ENCODE measurements around the gene SYT6.
"Not testable (repeated sequence)": the region's sequence is repeated elsewhere in the genome, so short reads cannot be mapped to it uniquely, and the experiment has no call there.

DNA sequence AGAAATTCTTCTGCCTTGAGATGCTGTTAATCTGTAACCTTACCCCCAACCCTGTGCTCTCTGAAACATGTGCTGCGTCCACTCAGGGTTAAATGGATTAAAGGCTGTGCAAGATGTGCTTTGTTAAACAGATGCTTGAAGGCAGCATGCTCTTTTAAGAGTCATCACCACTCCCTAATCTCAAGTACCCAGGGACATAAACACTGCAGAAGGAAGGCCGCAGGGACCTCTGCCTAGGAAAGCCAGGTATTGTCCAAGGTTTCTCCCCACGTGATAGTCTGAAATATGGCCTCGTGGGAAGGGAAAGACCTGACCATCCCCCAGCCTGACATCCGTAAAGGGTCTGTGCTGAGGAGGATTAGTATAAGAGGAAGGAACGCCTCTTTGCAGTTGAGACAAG is 95.4 kb downstream of the SYT6 start:
- TF ChIP-seq, protein P1, sequence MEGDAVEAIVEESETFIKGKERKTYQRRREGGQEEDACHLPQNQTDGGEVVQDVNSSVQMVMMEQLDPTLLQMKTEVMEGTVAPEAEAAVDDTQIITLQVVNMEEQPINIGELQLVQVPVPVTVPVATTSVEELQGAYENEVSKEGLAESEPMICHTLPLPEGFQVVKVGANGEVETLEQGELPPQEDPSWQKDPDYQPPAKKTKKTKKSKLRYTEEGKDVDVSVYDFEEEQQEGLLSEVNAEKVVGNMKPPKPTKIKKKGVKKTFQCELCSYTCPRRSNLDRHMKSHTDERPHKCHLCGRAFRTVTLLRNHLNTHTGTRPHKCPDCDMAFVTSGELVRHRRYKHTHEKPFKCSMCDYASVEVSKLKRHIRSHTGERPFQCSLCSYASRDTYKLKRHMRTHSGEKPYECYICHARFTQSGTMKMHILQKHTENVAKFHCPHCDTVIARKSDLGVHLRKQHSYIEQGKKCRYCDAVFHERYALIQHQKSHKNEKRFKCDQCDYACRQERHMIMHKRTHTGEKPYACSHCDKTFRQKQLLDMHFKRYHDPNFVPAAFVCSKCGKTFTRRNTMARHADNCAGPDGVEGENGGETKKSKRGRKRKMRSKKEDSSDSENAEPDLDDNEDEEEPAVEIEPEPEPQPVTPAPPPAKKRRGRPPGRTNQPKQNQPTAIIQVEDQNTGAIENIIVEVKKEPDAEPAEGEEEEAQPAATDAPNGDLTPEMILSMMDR (IDR thresholded peaks at IDR 0.05), result not testable (repeated sequence)
- not testable (repeated sequence) for TF ChIP-seq POLR2A (IDR thresholded peaks at IDR 0.05)

Measured in uterus (tissue), 2 donors.